COR-L47 (cell line): Measurements from ENCODE around the gene KSR2.
A peak's percentile ranks its signal among the peaks of the same experiment; 100 is the strongest.
"Not testable (repeated sequence)": the region's sequence is repeated elsewhere in the genome, so short reads cannot be mapped to it uniquely, and the experiment has no call there.

Experiments used
- DNase-seq: peaks from one replicate; lab custom pipeline; 2025; lab: John Stamatoyannopoulos, UW

KSR2 gene

GRCh38 chr12:117968826-117969659, at the start of gene KSR2:
KSR2 (minus strand) TSS chr12:117968990; CDS start chr12:117968255, 735 bp downstream.
- peak; percentile 99 for DNase-seq

GRCh38 chr12:118017926-118018325, 49.1 kb upstream of the KSR2 start:
- no peak for DNase-seq

DNA sequence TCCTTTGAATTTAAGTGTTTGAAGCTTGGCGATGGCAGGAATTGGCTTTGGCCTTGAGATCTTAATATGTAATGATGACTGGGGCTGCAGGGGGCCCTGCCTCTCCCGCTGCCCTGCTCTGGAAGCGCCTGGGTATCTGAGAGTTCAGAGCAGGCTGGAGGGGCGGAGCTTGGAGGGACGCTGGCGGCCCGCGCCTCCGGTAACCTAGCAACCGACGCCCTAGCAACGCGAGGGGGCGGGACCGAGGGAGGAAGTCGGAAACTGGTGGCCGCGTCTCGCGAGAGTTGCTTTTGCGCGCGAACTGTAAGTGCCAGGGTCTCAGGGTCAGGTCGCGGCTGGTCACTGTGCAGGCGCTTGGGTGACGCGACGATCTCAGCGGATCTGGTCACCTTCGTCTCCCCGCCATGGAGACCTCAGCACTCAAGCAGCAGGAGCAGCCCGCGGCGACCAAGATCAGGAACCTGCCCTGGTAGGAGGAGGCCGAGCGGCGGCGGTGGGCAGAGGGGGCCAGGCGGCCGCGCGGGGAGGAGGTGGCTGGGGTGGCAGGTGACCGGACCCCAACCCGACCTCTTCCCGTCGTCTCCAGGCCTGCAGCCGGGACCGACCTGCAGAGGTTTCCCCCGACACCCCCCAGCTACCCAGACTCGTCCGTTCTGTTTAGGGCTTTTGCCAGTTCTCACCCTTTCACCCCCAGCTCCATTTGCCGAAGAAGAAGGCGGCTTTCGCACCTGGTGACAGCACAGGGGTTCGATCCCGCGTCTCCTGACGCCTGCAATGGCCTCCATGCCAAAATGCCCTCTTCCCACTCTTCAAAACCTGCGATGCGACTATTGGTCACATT, 47.9 kb upstream of the KSR2 start, which contains the start of gene RFC5:
Gene RFC5 (plus strand): TSS at position 280 of the 841 bp plus-strand sequence. CDS start 125 bp downstream, at position 405.
- DNase-seq, result peak; percentile 99

- no peak for DNase-seq
Observed at GRCh38 chr12:118015944-118016343, 47.2 kb upstream of the KSR2 start.

DNA sequence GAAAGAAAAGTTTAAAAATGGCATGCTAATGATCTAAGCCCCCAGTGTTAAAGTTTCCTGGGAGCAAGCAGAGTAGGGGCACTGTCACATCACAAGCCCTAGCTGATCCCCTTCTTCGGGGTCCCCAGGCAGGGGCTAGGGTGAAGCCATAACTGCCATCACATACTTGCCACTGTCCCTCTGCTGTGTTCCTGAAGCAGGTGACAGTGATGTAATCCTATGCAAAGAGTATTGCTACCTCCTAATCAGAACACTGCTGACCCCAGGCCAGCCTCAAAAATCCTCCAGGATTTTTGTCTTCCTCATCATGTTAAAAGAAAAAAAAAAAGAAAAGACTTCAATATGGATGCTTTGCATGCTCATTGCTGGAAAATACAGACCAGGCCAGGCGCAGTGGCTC, 46.5 kb upstream of the KSR2 start:
- no peak for DNase-seq

DNA sequence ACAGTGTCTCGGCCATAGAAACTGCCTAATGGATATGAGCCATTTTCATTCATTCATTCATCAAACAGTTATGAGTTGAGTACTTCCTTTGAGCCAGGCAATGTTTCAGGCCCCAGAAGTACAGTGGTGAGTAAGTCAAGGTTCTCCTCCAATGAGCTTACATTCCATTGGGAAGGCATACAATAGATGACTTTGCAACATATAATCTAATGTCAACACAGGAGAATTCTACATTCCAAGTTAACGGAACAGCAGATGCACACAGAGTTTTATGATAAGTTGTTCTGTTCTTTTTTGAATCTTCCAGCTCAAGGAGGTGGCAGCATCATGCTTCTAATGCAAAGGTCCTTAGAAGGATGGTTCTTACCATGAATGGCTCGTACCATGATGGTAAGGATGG, 44.5 kb upstream of the KSR2 start:
- DNase-seq, result no peak

- no peak for DNase-seq
Observed at GRCh38 chr12:118011961-118012360, 43.2 kb upstream of the KSR2 start.

GRCh38 chr12:118011377-118011776, 42.6 kb upstream of the KSR2 start:
- no peak for DNase-seq

GRCh38 chr12:118010903-118011302, 42.1 kb upstream of the KSR2 start:
- DNase-seq, result no peak

- not testable (repeated sequence) for DNase-seq
Observed at GRCh38 chr12:117999806-118000205, 31.0 kb upstream of the KSR2 start.

DNA sequence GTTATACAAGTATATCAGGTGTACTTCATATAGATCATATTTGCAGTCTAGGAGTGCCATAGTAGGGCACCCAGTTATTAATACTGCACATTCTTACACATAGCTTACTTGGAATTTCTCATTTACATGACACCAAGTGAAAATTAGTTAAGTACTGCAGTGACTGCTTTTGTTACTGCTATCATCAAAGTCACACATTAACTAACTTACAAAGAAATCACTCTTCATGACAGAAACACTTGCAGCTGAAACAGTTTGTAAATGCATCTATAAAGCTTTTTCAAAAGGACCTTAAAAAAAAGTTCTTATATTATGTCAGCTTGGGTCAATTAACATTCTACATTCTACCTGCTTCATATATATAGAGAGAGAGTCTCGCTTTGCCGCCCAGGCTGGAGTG, 29.9 kb upstream of the KSR2 start:
- no peak for DNase-seq

- no peak for DNase-seq
Observed at GRCh38 chr12:117994551-117995438, 26.0 kb upstream of the KSR2 start.

- DNase-seq, result no peak
Observed at GRCh38 chr12:117986705-117987469, 18.1 kb upstream of the KSR2 start.

GRCh38 chr12:117985182-117985581, 16.4 kb upstream of the KSR2 start:
- DNase-seq, result no peak

GRCh38 chr12:117981267-117981666, 12.5 kb upstream of the KSR2 start:
- DNase-seq, result no peak

DNA sequence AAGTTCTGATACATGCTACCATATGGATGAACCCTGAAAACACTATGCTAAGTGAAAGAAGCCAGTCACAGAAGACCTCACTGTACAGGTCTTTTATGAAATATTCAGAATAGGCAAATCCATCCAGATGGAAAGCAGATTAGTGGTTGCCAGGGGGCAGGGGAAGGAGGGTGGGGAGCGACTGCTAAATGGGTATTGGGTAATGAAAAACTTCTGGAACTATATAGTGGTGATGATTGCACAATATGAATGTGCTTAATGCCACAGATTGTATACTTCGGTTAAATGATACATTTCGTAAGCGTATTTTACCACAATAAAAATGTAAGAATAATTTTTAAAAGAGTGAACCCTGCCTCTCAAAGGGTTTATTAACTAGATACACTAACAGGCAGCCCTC, 11.8 kb upstream of the KSR2 start:
- no peak for DNase-seq

DNA sequence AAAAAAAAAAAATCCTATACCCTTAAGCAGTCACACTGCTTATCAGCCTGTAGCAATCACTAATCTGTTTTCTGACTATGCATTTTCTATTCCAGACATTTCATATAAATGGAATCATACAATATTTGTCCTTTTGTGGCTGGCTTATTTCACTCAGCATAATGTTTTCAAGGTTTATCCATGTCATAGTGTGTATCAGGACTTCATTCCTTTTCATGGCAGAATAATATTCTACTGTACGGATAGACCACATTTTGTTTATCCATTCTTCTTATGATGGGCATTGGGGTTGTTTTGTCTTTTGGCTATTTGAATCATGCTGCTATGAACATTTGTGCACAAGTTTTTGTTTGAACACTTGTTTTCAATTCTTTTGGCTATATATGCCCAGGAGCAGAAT, 8.6 kb upstream of the KSR2 start:
- DNase-seq, result no peak

- DNase-seq, result no peak
Observed at GRCh38 chr12:117975006-117975405, 6.2 kb upstream of the KSR2 start.

DNA sequence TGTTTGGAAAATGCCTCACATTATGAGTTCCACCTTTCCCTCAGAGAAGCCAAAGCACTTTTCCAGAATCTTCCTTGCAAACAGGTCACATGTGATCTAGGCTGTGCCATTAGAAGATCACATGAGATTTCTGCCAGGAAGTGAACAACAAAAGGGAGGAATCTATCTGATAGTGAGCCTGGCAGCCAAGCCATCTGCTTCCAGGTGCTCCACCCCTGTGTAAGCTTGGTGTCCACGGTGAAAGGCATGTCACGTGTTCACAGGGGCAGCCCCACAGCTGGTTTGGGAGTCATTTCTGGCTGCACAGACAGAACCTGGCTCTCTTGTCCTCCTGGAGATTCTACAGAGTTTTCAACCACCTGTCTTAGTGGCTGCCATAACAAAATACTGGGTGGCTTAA, 3.5 kb upstream of the KSR2 start:
- DNase-seq, result peak; percentile 17

DNA sequence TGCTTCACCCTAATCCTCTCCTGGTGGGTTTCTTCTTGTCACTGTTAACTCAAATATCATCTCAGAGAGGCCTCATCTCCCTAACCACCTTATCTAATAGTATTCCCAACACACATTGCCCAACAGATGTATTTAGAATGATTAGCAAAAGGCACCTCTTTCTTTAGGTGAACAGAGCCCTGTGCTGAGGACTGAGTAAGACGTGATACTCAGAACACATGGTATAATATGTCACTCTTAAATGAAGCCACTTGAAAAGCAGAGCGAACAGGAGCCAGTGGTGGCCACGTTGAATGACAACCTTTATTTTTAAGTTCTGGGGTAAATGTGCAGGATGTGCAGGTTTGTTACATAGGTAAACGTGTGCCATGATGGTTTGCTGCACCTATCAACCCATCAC, 1.5 kb upstream of the KSR2 start:
- no peak for DNase-seq

DNA sequence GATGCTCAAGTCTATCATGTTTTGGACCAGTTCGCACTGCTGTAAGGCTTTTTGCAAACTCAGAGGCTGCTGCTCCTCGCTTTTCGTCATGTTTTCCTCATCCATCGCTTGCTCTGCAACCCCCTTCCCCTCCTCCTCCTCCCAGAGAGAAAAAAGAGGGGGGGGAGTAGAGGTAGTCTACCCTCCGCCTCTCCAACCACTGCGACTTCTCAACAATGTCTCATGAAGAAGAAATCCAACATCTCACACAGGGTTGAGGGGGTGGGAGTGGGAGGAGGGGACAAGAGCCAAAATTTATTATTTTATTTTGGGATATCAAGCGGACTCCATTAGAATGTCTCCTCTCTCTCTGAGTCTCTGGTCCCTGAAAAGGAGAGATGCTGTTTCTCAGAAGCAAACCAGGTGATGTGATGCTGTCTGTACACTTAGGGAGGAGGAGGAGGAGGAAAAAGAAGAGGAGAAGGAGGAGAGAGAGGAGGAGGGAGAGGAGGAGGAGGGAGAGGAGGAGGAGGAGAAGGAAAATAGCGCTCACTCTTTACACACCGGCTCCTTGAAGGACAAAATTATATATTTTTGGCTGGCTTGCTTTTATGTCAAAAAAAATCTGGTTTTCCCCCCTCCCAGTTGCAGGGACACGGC, 520 bp downstream of the KSR2 start:
- DNase-seq, result no peak
